GM23338 (cell line): ENCODE data around the gene ZNF226. TPM values are rescaled to one million over a fixed set of nuclear protein-coding genes. Genes with fewer than 3 reads are reported as not detected.

ENCODE experiments used
- ATAC-seq: fragments of 200-7000 bp; cut with Tn5 transposase; 3 replicates; pipeline ENCODE4 v1.9.1; 2020
- DNase-seq: peaks from one replicate; pipeline ENCODE4 v3.0.0-alpha.2; 2015; ENCODE audit warnings: low spot score
- H2AFZ ChIP-seq: fragments of 200-600 bp; sonication (generic); 2 replicates; pipeline ENCODE4 v1.8.0; 2016; ENCODE audit warnings: antibody characterized with exemption, mild to moderate bottlenecking, moderate library complexity
- H3F3A ChIP-seq: fragments of 200-600 bp; sonication (generic); replicated peaks from 2 replicates; pipeline ENCODE4 v1.8.0; 2017; ENCODE audit warnings: antibody characterized with exemption, mixed run types, low read depth
- H3K27ac ChIP-seq: fragments of 200-600 bp; sonication (generic); 2 replicates; pipeline ENCODE4 v1.6.1; 2016; ENCODE audit warnings: low read depth
- H3K27me3 ChIP-seq: fragments of 200-600 bp; sonication (generic); 2 replicates; pipeline ENCODE4 v1.8.0; 2016; ENCODE audit warnings: mild to moderate bottlenecking, mixed run types, moderate library complexity; ENCODE audit not compliant: insufficient read depth
- H3K36me3 ChIP-seq: fragments of 200-600 bp; sonication (generic); 2 replicates; pipeline ENCODE4 v1.8.0; 2016; ENCODE audit warnings: mild to moderate bottlenecking; ENCODE audit not compliant: insufficient read depth
- H3K4me1 ChIP-seq: fragments of 200-600 bp; sonication (generic); 2 replicates; pipeline ENCODE4 v1.8.0; 2016; ENCODE audit warnings: mild to moderate bottlenecking, moderate library complexity; ENCODE audit not compliant: insufficient read depth
- H3K4me2 ChIP-seq: fragments of 200-600 bp; sonication (generic); 2 replicates; pipeline ENCODE4 v1.7.1; 2017; ENCODE audit warnings: mixed run types
- H3K4me3 ChIP-seq: fragments of 200-600 bp; sonication (generic); 2 replicates; pipeline ENCODE4 v1.6.1; 2016; ENCODE audit warnings: mixed run types
- H3K79me2 ChIP-seq: fragments of 200-600 bp; sonication (generic); replicated peaks from 2 replicates; pipeline ENCODE4 v1.8.0; 2017; ENCODE audit warnings: mild to moderate bottlenecking; ENCODE audit not compliant: insufficient read depth
- H3K9me2 ChIP-seq: fragments of 200-600 bp; sonication (generic); 2 replicates; pipeline ENCODE4 v1.8.0; 2017; ENCODE audit not compliant: insufficient read depth
- H4K20me1 ChIP-seq: fragments of 200-600 bp; sonication (generic); replicated peaks from 2 replicates; pipeline ENCODE4 v1.8.0; 2017; ENCODE audit warnings: mild to moderate bottlenecking; ENCODE audit not compliant: insufficient read depth
- H3K27ac Mint-ChIP-seq: 2 replicates; pipeline ENCODE4 v1.8.0; 2020; ENCODE audit warnings: inconsistent platforms, mild to moderate bottlenecking, moderate library complexity, mixed read lengths
- H3K27me3 Mint-ChIP-seq: 3 replicates; pipeline ENCODE4 v1.8.0; 2022; ENCODE audit warnings: low read depth, mild to moderate bottlenecking, moderate library complexity, mixed read lengths, inconsistent platforms; ENCODE audit not compliant: insufficient read depth, poor library complexity
- H3K36me3 Mint-ChIP-seq: 3 replicates; pipeline ENCODE4 v1.8.0; 2021; ENCODE audit warnings: low read depth, mild to moderate bottlenecking, inconsistent platforms, moderate library complexity, mixed read lengths
- H3K4me1 Mint-ChIP-seq: 3 replicates; pipeline ENCODE4 v1.8.0; 2020; ENCODE audit warnings: mild to moderate bottlenecking, inconsistent platforms, mixed read lengths
- H3K4me3 Mint-ChIP-seq: 3 replicates; pipeline ENCODE4 v1.8.0; 2021; ENCODE audit warnings: moderate library complexity, mild to moderate bottlenecking, inconsistent platforms, mixed read lengths
- H3K9me3 Mint-ChIP-seq: 3 replicates; pipeline ENCODE4 v1.8.0; 2020; ENCODE audit warnings: moderate library complexity, mild to moderate bottlenecking, inconsistent platforms, mixed read lengths
- CREB1 ChIP-seq: fragments of 250-450 bp; sonication (Bioruptor Pico); IDR thresholded peaks from 2 replicates; pipeline ENCODE4 v1.5.0; 2020; ENCODE audit warnings: low read depth, mild to moderate bottlenecking, moderate library complexity
- EZH2 ChIP-seq: fragments of 200-600 bp; sonication (generic); IDR thresholded peaks from one replicate; pipeline ENCODE4 v1.8.0; 2017; ENCODE audit warnings: antibody characterized with exemption, mild to moderate bottlenecking, low read depth; ENCODE audit not compliant: unreplicated experiment
- EZH2phosphoT487 ChIP-seq: fragments of 200-600 bp; sonication (generic); IDR thresholded peaks from one replicate; pipeline ENCODE4 v1.8.1; 2018; ENCODE audit warnings: antibody characterized with exemption; ENCODE audit not compliant: unreplicated experiment
- JUNB ChIP-seq: IDR thresholded peaks from one replicate; pipeline ENCODE4 v1.6.1; 2016; ENCODE audit warnings: antibody characterized with exemption; ENCODE audit not compliant: unreplicated experiment
- NANOG ChIP-seq: IDR thresholded peaks from 2 replicates; pipeline ENCODE4 v1.6.1; 2016; ENCODE audit warnings: antibody characterized with exemption, borderline replicate concordance
- STAT1 ChIP-seq: IDR thresholded peaks from one replicate; pipeline ENCODE4 v1.6.1; 2016; ENCODE audit warnings: antibody characterized with exemption; ENCODE audit not compliant: unreplicated experiment
- ZNF114 ChIP-seq: fragments of 250-450 bp; sonication (Bioruptor Pico); IDR thresholded peaks from 2 replicates; pipeline ENCODE4 v1.5.0; 2020; ENCODE audit warnings: mild to moderate bottlenecking, moderate library complexity
- ZNF331 ChIP-seq: fragments of 250-450 bp; sonication (Bioruptor Pico); IDR thresholded peaks from 2 replicates; pipeline ENCODE4 v1.5.0; 2020; ENCODE audit warnings: low read depth, mild to moderate bottlenecking, moderate library complexity
- polyA plus RNA-seq: library from polyadenylated mRNA; unstranded; fragments of >200 nt; fragmentation: Nextera tagmentation; extraction: Ambion mirVana; gene quantifications from 2 replicates; pipeline ENCODE4 v1.2.1, GENCODE V29; 2016
- total RNA-seq: library from RNA; depleted of rRNA; stranded (reverse); fragments of >200 nt; shearing (Covaris generic); gene quantifications from 2 replicates; pipeline ENCODE4 v1.2.3, GENCODE V29; 2014
- TF ChIP-seq, protein P1 (sequence below), 2 experiments: fragments of 200-600 bp in 1 of 2; sonication (generic) in 1 of 2; conservative IDR thresholded peaks; 2 replicates each; pipeline versions ENCODE4 v1.5.1 to v1.6.1; 2016 to 2017; ENCODE audit warnings: antibody characterized with exemption in 2 of 2, low read depth in 2 of 2, mild to moderate bottlenecking in 2 of 2, moderate library complexity in 1 of 2
- TF ChIP-seq, protein P2 (sequence below): IDR thresholded peaks from 2 replicates; pipeline ENCODE4 v1.6.1; 2016; ENCODE audit warnings: antibody characterized with exemption
- TF ChIP-seq, protein P3 (sequence below): fragments of 250-450 bp; sonication (Bioruptor Pico); IDR thresholded peaks from 2 replicates; pipeline ENCODE4 v1.5.0; 2020; ENCODE audit warnings: mild to moderate bottlenecking, moderate library complexity

Gene ZNF226
- total and polyA plus RNA-seq, 2 experiments from 2014 or later = 10.5 to 11.7 TPM

DNA sequence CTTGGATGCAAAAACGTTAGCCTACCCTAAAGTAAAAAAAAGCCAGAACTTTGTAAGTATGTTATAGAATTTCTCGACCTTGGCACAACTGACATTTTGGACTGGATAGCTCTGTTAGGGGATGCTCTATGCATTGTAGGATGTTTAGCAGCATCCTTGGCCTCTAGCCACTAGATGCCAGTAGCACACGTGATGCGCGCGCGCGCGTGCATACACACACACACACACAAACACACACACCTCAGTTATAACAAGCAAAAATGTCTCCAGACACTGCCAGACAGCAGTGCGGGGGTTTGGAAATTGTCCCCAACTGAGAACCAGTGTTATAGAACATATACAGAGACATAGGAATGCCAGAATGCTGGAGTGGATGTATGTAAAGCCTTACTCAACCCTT is 17.2 kb downstream of the ZNF226 start:
- Mint-ChIP-seq H3K9me3 (peaks cover 46% of the 10 kb centered on the region), H3K27me3 (no peaks in the 10 kb centered on the region), H3K36me3 (peaks cover 17% of the 10 kb centered on the region), H3K4me3 (no peak overlapping the region), H3K4me1 (no peaks in the 10 kb centered on the region), H3K27ac (no peak overlapping the region)
- Histone ChIP-seq H3K4me2 (no peak overlapping the region), H3F3A (no peaks in the 10 kb centered on the region), H3K9me2 (no peaks in the 10 kb centered on the region), H3K36me3 (peaks cover 8% of the 10 kb centered on the region), H3K27me3 (no peaks in the 10 kb centered on the region), H3K4me1 (no peaks in the 10 kb centered on the region), H3K27ac (no peak overlapping the region), H4K20me1 (no peaks in the 10 kb centered on the region), H2AFZ (no peak overlapping the region), H3K79me2 (no peaks in the 10 kb centered on the region), H3K4me3 (no peak overlapping the region)
- no peak for ATAC-seq
- DNase-seq = no peak
- TF ChIP-seq, protein P1, sequence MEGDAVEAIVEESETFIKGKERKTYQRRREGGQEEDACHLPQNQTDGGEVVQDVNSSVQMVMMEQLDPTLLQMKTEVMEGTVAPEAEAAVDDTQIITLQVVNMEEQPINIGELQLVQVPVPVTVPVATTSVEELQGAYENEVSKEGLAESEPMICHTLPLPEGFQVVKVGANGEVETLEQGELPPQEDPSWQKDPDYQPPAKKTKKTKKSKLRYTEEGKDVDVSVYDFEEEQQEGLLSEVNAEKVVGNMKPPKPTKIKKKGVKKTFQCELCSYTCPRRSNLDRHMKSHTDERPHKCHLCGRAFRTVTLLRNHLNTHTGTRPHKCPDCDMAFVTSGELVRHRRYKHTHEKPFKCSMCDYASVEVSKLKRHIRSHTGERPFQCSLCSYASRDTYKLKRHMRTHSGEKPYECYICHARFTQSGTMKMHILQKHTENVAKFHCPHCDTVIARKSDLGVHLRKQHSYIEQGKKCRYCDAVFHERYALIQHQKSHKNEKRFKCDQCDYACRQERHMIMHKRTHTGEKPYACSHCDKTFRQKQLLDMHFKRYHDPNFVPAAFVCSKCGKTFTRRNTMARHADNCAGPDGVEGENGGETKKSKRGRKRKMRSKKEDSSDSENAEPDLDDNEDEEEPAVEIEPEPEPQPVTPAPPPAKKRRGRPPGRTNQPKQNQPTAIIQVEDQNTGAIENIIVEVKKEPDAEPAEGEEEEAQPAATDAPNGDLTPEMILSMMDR (conservative IDR thresholded peaks at IDR 0.05; ENCODE audit: low read depth in 2 of 2) = no peak
- TF ChIP-seq JUNB (no peak), NANOG (no peak), ZNF331 (CRISPR knock-in tag) (no peak), ZNF114 (CRISPR knock-in tag) (no peak), EZH2 (no peak), CREB1 (CRISPR knock-in tag) (no peak)
- TF ChIP-seq, protein P2, sequence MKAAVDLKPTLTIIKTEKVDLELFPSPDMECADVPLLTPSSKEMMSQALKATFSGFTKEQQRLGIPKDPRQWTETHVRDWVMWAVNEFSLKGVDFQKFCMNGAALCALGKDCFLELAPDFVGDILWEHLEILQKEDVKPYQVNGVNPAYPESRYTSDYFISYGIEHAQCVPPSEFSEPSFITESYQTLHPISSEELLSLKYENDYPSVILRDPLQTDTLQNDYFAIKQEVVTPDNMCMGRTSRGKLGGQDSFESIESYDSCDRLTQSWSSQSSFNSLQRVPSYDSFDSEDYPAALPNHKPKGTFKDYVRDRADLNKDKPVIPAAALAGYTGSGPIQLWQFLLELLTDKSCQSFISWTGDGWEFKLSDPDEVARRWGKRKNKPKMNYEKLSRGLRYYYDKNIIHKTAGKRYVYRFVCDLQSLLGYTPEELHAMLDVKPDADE = no peak

DNA sequence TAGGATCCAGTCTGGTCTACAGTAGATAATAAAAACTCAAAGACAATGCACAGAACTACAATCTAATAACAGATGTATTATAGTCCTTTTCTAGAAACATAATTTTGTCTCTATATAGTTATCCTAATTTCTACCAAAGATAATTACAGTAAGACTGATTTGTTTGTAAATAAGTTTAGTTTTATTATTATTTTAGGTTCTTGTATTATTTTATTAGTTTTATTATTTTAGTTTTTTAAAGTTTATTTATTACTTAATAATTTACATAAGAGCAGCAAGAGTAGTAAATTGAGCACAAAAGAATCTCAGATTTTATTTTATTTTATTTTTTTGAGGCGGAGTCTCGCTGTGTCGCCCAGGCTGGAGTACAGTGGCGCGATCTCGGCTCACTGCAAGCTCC is 25.1 kb downstream of the ZNF226 start:
- Histone ChIP-seq H3F3A (no peaks in the 10 kb centered on the region), H3K4me2 (no peak overlapping the region), H3K27ac (no peak overlapping the region), H2AFZ (no peak overlapping the region), H3K4me3 (no peak overlapping the region), H3K36me3 (no peaks in the 10 kb centered on the region), H4K20me1 (no peaks in the 10 kb centered on the region), H3K27me3 (no peaks in the 10 kb centered on the region), H3K79me2 (no peaks in the 10 kb centered on the region), H3K9me2 (no peaks in the 10 kb centered on the region), H3K4me1 (no peaks in the 10 kb centered on the region)
- Mint-ChIP-seq H3K36me3 (no peaks in the 10 kb centered on the region), H3K9me3 (peaks cover 30% of the 10 kb centered on the region), H3K27ac (no peak overlapping the region), H3K4me3 (no peak overlapping the region), H3K4me1 (no peaks in the 10 kb centered on the region), H3K27me3 (no peaks in the 10 kb centered on the region)
- no peak for ATAC-seq
- DNase-seq = no peak
- no peak for TF ChIP-seq NANOG
- no peak for TF ChIP-seq EZH2phosphoT487
- TF ChIP-seq, protein P3, sequence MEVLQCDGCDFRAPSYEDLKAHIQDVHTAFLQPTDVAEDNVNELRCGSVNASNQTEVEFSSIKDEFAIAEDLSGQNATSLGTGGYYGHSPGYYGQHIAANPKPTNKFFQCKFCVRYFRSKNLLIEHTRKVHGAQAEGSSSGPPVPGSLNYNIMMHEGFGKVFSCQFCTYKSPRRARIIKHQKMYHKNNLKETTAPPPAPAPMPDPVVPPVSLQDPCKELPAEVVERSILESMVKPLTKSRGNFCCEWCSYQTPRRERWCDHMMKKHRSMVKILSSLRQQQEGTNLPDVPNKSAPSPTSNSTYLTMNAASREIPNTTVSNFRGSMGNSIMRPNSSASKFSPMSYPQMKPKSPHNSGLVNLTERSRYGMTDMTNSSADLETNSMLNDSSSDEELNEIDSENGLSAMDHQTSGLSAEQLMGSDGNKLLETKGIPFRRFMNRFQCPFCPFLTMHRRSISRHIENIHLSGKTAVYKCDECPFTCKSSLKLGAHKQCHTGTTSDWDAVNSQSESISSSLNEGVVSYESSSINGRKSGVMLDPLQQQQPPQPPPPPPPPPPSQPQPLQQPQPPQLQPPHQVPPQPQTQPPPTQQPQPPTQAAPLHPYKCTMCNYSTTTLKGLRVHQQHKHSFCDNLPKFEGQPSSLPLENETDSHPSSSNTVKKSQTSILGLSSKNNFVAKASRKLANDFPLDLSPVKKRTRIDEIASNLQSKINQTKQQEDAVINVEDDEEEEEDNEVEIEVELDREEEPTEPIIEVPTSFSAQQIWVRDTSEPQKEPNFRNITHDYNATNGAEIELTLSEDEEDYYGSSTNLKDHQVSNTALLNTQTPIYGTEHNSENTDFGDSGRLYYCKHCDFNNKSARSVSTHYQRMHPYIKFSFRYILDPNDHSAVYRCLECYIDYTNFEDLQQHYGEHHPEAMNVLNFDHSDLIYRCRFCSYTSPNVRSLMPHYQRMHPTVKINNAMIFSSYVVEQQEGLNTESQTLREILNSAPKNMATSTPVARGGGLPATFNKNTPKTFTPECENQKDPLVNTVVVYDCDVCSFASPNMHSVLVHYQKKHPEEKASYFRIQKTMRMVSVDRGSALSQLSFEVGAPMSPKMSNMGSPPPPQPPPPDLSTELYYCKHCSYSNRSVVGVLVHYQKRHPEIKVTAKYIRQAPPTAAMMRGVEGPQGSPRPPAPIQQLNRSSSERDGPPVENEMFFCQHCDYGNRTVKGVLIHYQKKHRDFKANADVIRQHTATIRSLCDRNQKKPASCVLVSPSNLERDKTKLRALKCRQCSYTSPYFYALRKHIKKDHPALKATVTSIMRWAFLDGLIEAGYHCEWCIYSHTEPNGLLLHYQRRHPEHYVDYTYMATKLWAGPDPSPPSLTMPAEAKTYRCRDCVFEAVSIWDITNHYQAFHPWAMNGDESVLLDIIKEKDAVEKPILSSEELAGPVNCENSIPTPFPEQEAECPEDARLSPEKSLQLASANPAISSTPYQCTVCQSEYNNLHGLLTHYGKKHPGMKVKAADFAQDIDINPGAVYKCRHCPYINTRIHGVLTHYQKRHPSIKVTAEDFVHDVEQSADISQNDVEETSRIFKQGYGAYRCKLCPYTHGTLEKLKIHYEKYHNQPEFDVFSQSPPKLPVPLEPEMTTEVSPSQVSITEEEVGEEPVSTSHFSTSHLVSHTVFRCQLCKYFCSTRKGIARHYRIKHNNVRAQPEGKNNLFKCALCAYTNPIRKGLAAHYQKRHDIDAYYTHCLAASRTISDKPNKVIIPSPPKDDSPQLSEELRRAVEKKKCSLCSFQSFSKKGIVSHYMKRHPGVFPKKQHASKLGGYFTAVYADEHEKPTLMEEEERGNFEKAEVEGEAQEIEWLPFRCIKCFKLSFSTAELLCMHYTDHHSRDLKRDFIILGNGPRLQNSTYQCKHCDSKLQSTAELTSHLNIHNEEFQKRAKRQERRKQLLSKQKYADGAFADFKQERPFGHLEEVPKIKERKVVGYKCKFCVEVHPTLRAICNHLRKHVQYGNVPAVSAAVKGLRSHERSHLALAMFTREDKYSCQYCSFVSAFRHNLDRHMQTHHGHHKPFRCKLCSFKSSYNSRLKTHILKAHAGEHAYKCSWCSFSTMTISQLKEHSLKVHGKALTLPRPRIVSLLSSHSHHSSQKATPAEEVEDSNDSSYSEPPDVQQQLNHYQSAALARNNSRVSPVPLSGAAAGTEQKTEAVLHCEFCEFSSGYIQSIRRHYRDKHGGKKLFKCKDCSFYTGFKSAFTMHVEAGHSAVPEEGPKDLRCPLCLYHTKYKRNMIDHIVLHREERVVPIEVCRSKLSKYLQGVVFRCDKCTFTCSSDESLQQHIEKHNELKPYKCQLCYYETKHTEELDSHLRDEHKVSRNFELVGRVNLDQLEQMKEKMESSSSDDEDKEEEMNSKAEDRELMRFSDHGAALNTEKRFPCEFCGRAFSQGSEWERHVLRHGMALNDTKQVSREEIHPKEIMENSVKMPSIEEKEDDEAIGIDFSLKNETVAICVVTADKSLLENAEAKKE = no peak
- no peak for TF ChIP-seq ZNF331 (CRISPR knock-in tag)
- no peak for TF ChIP-seq CREB1 (CRISPR knock-in tag)
- no peak for TF ChIP-seq STAT1
- TF ChIP-seq, protein P2 = no peak
